GM18951 (cell line): ENCODE measurements around the gene FRAS1.
"Not testable (repeated sequence)": the region's sequence is repeated elsewhere in the genome, so short reads cannot be mapped to it uniquely, and the experiment has no call there.

ENCODE experiments used
- POLR2A ChIP-seq: IDR thresholded peaks from 4 replicates; pipeline ENCODE4 v1.6.1; 2011; ENCODE audit warnings: mild to moderate bottlenecking; ENCODE audit not compliant: insufficient read length, insufficient read depth; ENCODE audit errors: extremely low read depth
- in situ Hi-C: fragments of 300-500 bp; cut with MboI; formaldehyde crosslinking; loops from one replicate; pipeline ENCODE4 v1.12.0; 2022; ENCODE audit warnings: low sequenced_read_pairs, mixed read lengths, inconsistent platforms; ENCODE audit not compliant: unreplicated experiment

FRAS1 gene

GRCh38 chr4:78065508-78066192 lies 8.5 kb downstream of the FRAS1 start:
- no peak for TF ChIP-seq POLR2A
- in situ Hi-C loops, result no loop called here

- in situ Hi-C loops, result no loop called here
- TF ChIP-seq POLR2A, result no peak
Observed at GRCh38 chr4:78068481-78068880, 11.4 kb downstream of the FRAS1 start.

- TF ChIP-seq POLR2A, result no peak
- in situ Hi-C loops, result no loop called here
Observed at GRCh38 chr4:78069319-78069718, 12.2 kb downstream of the FRAS1 start.

- no peak for TF ChIP-seq POLR2A
- in situ Hi-C loops, result no loop called here
Observed at GRCh38 chr4:78069859-78070258, 12.7 kb downstream of the FRAS1 start.

GRCh38 chr4:78070731-78071282 lies 13.7 kb downstream of the FRAS1 start:
- TF ChIP-seq POLR2A, result no peak
- in situ Hi-C loops, result no loop called here

GRCh38 chr4:78074759-78075158 lies 17.6 kb downstream of the FRAS1 start:
- in situ Hi-C loops, result no loop called here
- TF ChIP-seq POLR2A, result no peak

GRCh38 chr4:78075986-78076385 lies 18.9 kb downstream of the FRAS1 start:
- in situ Hi-C loops, result no loop called here

GRCh38 chr4:78078101-78078500 lies 21.0 kb downstream of the FRAS1 start:
- in situ Hi-C loops, result no loop called here
- TF ChIP-seq POLR2A, result no peak

More at GRCh38 chr4:78075986-78076385, 18.9 kb downstream of the FRAS1 start:
- no peak for TF ChIP-seq POLR2A

GRCh38 chr4:78079726-78080430 lies 22.8 kb downstream of the FRAS1 start:
- TF ChIP-seq POLR2A, result no peak
- in situ Hi-C loops, result no loop called here

GRCh38 chr4:78081541-78081940 lies 24.4 kb downstream of the FRAS1 start:
- no peak for TF ChIP-seq POLR2A
- in situ Hi-C loops, result no loop called here

GRCh38 chr4:78083035-78083434 lies 25.9 kb downstream of the FRAS1 start:
- in situ Hi-C loops, result no loop called here
- TF ChIP-seq POLR2A, result no peak

GRCh38 chr4:78091534-78091933 lies 34.4 kb downstream of the FRAS1 start:
- TF ChIP-seq POLR2A, result no peak
- in situ Hi-C loops, result no loop called here

- in situ Hi-C loops, result not testable (repeated sequence)
Observed at GRCh38 chr4:78092350-78092749, 35.2 kb downstream of the FRAS1 start.

- in situ Hi-C loops, result no loop called here
- TF ChIP-seq POLR2A, result no peak
Observed at GRCh38 chr4:78092850-78093249, 35.7 kb downstream of the FRAS1 start.
